GM18517 (cell line): ENCODE results near the gene DNAJC11.
"Not testable (repeated sequence)": the region's sequence is repeated elsewhere in the genome, so short reads cannot be mapped to it uniquely, and the experiment has no call there.

Source experiments
- ATAC-seq: cut with Tn5 transposase; IDR thresholded peaks from one replicate; pipeline ENCODE4 v1.9.1; 2021; ENCODE audit warnings: mild to moderate bottlenecking, moderate library complexity; ENCODE audit not compliant: unreplicated experiment

The DNAJC11 gene

GRCh38 chr1:6653436-6654290, 48.0 kb downstream of the DNAJC11 start:
- no peak for ATAC-seq

- ATAC-seq = no peak
These were observed 48.6 kb downstream of the DNAJC11 start for GRCh38 chr1:6652986-6653385.

- no peak for ATAC-seq
These were observed 49.7 kb downstream of the DNAJC11 start for GRCh38 chr1:6651909-6652308.

GRCh38 chr1:6648556-6648955, 53.1 kb downstream of the DNAJC11 start:
- ATAC-seq = no peak

GRCh38 chr1:6646499-6647148, 55.0 kb downstream of the DNAJC11 start:
- ATAC-seq = no peak

- ATAC-seq = no peak
These were observed 56.6 kb downstream of the DNAJC11 start for GRCh38 chr1:6645018-6645417.

GRCh38 chr1:6640867-6641266, 60.7 kb downstream of the DNAJC11 start:
- ATAC-seq = not testable (repeated sequence)

GRCh38 chr1:6638226-6638625, 63.4 kb downstream of the DNAJC11 start:
- no peak for ATAC-seq

GRCh38 chr1:6637770-6638169, 63.8 kb downstream of the DNAJC11 start:
- ATAC-seq = no peak

- ATAC-seq = not testable (repeated sequence)
These were observed 64.8 kb downstream of the DNAJC11 start for GRCh38 chr1:6636778-6637177.

GRCh38 chr1:6635910-6636760, 65.5 kb downstream of the DNAJC11 start:
- ATAC-seq = no peak

- no peak for ATAC-seq
These were observed 66.3 kb downstream of the DNAJC11 start for GRCh38 chr1:6635161-6635909.

GRCh38 chr1:6634371-6635052, 67.1 kb downstream of the DNAJC11 start:
- no peak for ATAC-seq

GRCh38 chr1:6632588-6633514, 68.8 kb downstream of the DNAJC11 start:
- no peak for ATAC-seq

GRCh38 chr1:6631058-6631457, 70.6 kb downstream of the DNAJC11 start:
- no peak for ATAC-seq

GRCh38 chr1:6630027-6630426, 71.6 kb downstream of the DNAJC11 start:
- no peak for ATAC-seq

- no peak for ATAC-seq
These were observed 72.6 kb downstream of the DNAJC11 start for GRCh38 chr1:6628971-6629479.

GRCh38 chr1:6627841-6628545, 73.6 kb downstream of the DNAJC11 start:
- ATAC-seq = no peak
